GM23338 (cell line): Measurements from ENCODE around the gene ARHGEF17. TPM values are rescaled to one million over a fixed set of nuclear protein-coding genes. Genes with fewer than 3 reads are reported as not detected.
A peak's percentile ranks its signal among the peaks of the same experiment; 100 is the strongest.

ENCODE experiments used
- ATAC-seq: fragments of 200-7000 bp; cut with Tn5 transposase; 3 replicates; pipeline ENCODE4 v1.9.1; 2020
- DNase-seq: peaks from one replicate; pipeline ENCODE4 v3.0.0-alpha.2; 2015; ENCODE audit warnings: low spot score
- H2AFZ ChIP-seq: fragments of 200-600 bp; sonication (generic); 2 replicates; pipeline ENCODE4 v1.8.0; 2016; ENCODE audit warnings: antibody characterized with exemption, mild to moderate bottlenecking, moderate library complexity
- H3F3A ChIP-seq: fragments of 200-600 bp; sonication (generic); replicated peaks from 2 replicates; pipeline ENCODE4 v1.8.0; 2017; ENCODE audit warnings: antibody characterized with exemption, mixed run types, low read depth
- H3K27ac ChIP-seq: fragments of 200-600 bp; sonication (generic); 2 replicates; pipeline ENCODE4 v1.6.1; 2016; ENCODE audit warnings: low read depth
- H3K27me3 ChIP-seq: fragments of 200-600 bp; sonication (generic); 2 replicates; pipeline ENCODE4 v1.8.0; 2016; ENCODE audit warnings: mild to moderate bottlenecking, mixed run types, moderate library complexity; ENCODE audit not compliant: insufficient read depth
- H3K36me3 ChIP-seq: fragments of 200-600 bp; sonication (generic); 2 replicates; pipeline ENCODE4 v1.8.0; 2016; ENCODE audit warnings: mild to moderate bottlenecking; ENCODE audit not compliant: insufficient read depth
- H3K4me1 ChIP-seq: fragments of 200-600 bp; sonication (generic); 2 replicates; pipeline ENCODE4 v1.8.0; 2016; ENCODE audit warnings: mild to moderate bottlenecking, moderate library complexity; ENCODE audit not compliant: insufficient read depth
- H3K4me2 ChIP-seq: fragments of 200-600 bp; sonication (generic); 2 replicates; pipeline ENCODE4 v1.7.1; 2017; ENCODE audit warnings: mixed run types
- H3K4me3 ChIP-seq: fragments of 200-600 bp; sonication (generic); 2 replicates; pipeline ENCODE4 v1.6.1; 2016; ENCODE audit warnings: mixed run types
- H3K79me2 ChIP-seq: fragments of 200-600 bp; sonication (generic); replicated peaks from 2 replicates; pipeline ENCODE4 v1.8.0; 2017; ENCODE audit warnings: mild to moderate bottlenecking; ENCODE audit not compliant: insufficient read depth
- H3K9me2 ChIP-seq: fragments of 200-600 bp; sonication (generic); 2 replicates; pipeline ENCODE4 v1.8.0; 2017; ENCODE audit not compliant: insufficient read depth
- H4K20me1 ChIP-seq: fragments of 200-600 bp; sonication (generic); replicated peaks from 2 replicates; pipeline ENCODE4 v1.8.0; 2017; ENCODE audit warnings: mild to moderate bottlenecking; ENCODE audit not compliant: insufficient read depth
- H3K27ac Mint-ChIP-seq: 2 replicates; pipeline ENCODE4 v1.8.0; 2020; ENCODE audit warnings: inconsistent platforms, mild to moderate bottlenecking, moderate library complexity, mixed read lengths
- H3K27me3 Mint-ChIP-seq: 3 replicates; pipeline ENCODE4 v1.8.0; 2022; ENCODE audit warnings: low read depth, mild to moderate bottlenecking, moderate library complexity, mixed read lengths, inconsistent platforms; ENCODE audit not compliant: insufficient read depth, poor library complexity
- H3K36me3 Mint-ChIP-seq: 3 replicates; pipeline ENCODE4 v1.8.0; 2021; ENCODE audit warnings: low read depth, mild to moderate bottlenecking, inconsistent platforms, moderate library complexity, mixed read lengths
- H3K4me1 Mint-ChIP-seq: 3 replicates; pipeline ENCODE4 v1.8.0; 2020; ENCODE audit warnings: mild to moderate bottlenecking, inconsistent platforms, mixed read lengths
- H3K4me3 Mint-ChIP-seq: 3 replicates; pipeline ENCODE4 v1.8.0; 2021; ENCODE audit warnings: moderate library complexity, mild to moderate bottlenecking, inconsistent platforms, mixed read lengths
- H3K9me3 Mint-ChIP-seq: 3 replicates; pipeline ENCODE4 v1.8.0; 2020; ENCODE audit warnings: moderate library complexity, mild to moderate bottlenecking, inconsistent platforms, mixed read lengths
- CREB1 ChIP-seq: fragments of 250-450 bp; sonication (Bioruptor Pico); IDR thresholded peaks from 2 replicates; pipeline ENCODE4 v1.5.0; 2020; ENCODE audit warnings: low read depth, mild to moderate bottlenecking, moderate library complexity
- EZH2 ChIP-seq: fragments of 200-600 bp; sonication (generic); IDR thresholded peaks from one replicate; pipeline ENCODE4 v1.8.0; 2017; ENCODE audit warnings: antibody characterized with exemption, mild to moderate bottlenecking, low read depth; ENCODE audit not compliant: unreplicated experiment
- NANOG ChIP-seq: IDR thresholded peaks from 2 replicates; pipeline ENCODE4 v1.6.1; 2016; ENCODE audit warnings: antibody characterized with exemption, borderline replicate concordance
- POLR2AphosphoS5 ChIP-seq: IDR thresholded peaks from 2 replicates; pipeline ENCODE4 v1.6.1; 2016; ENCODE audit warnings: antibody characterized with exemption, low read depth
- ZNF462 ChIP-seq: fragments of 250-450 bp; sonication (Bioruptor Pico); IDR thresholded peaks from 2 replicates; pipeline ENCODE4 v1.5.0; 2020; ENCODE audit warnings: mild to moderate bottlenecking, moderate library complexity
- polyA plus RNA-seq: library from polyadenylated mRNA; unstranded; fragments of >200 nt; fragmentation: Nextera tagmentation; extraction: Ambion mirVana; gene quantifications from 2 replicates; pipeline ENCODE4 v1.2.1, GENCODE V29; 2016
- total RNA-seq: library from RNA; depleted of rRNA; stranded (reverse); fragments of >200 nt; shearing (Covaris generic); gene quantifications from 2 replicates; pipeline ENCODE4 v1.2.3, GENCODE V29; 2014
- TF ChIP-seq, protein P1 (sequence below), 2 experiments: fragments of 200-600 bp in 1 of 2; sonication (generic) in 1 of 2; conservative IDR thresholded peaks; 2 replicates each; pipeline versions ENCODE4 v1.5.1 to v1.6.1; 2016 to 2017; ENCODE audit warnings: antibody characterized with exemption in 2 of 2, low read depth in 2 of 2, mild to moderate bottlenecking in 2 of 2, moderate library complexity in 1 of 2

ARHGEF17 gene
- total and polyA plus RNA-seq, 2 experiments from 2014 or later = 2.9 to 15.0 TPM

DNA sequence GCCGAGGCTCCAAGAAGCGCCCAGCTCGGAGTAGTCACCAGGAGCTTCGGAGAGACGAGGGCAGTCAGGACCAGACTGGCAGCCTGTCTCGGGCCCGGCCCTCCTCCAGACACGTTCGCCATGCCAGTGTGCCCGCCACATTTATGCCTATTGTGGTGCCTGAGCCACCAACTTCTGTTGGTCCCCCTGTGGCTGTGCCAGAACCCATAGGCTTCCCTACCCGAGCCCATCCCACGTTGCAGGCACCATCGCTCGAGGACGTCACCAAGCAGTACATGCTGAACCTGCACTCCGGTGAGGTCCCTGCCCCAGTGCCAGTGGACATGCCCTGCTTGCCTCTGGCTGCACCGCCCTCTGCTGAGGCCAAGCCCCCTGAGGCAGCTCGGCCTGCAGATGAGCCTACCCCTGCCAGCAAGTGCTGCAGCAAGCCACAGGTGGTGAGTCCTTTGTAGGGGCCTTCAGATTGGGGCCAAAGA, 3.4 kb downstream of the ARHGEF17 start (continued):
- TF ChIP-seq ZNF462 (CRISPR knock-in tag) = no peak
- no peak for TF ChIP-seq EZH2
- no peak for TF ChIP-seq NANOG
- no peak for TF ChIP-seq CREB1

GRCh38 chr11:73312036-73312435, 4.0 kb downstream of the ARHGEF17 start:
- Mint-ChIP-seq H3K27me3 (peaks cover 30% of the 10 kb centered on the region), H3K9me3 (no peaks in the 10 kb centered on the region), H3K36me3 (peaks cover 4% of the 10 kb centered on the region), H3K27ac (no peak overlapping the region), H3K4me1 (peaks cover 31% of the 10 kb centered on the region), H3K4me3 (peak overlapping the region; percentile 8; the same call in 1 of the 3 replicates)
- Histone ChIP-seq H3K36me3 (no peaks in the 10 kb centered on the region), H3F3A (no peaks in the 10 kb centered on the region), H3K27me3 (peaks cover 15% of the 10 kb centered on the region), H3K4me1 (peaks cover 3% of the 10 kb centered on the region; the same call in 1 of the 2 replicates), H3K4me3 (no peak overlapping the region), H3K9me2 (no peaks in the 10 kb centered on the region), H3K79me2 (0 out of 2 replicates have a peak, but pooled peaks cover 8% of the 10 kb centered on the region), H4K20me1 (peaks cover 23% of the 10 kb centered on the region), H3K27ac (no peak overlapping the region), H3K4me2 (no peak overlapping the region), H2AFZ (no peak overlapping the region)
- no peak for DNase-seq
- no peak for ATAC-seq
- TF ChIP-seq, protein P1, sequence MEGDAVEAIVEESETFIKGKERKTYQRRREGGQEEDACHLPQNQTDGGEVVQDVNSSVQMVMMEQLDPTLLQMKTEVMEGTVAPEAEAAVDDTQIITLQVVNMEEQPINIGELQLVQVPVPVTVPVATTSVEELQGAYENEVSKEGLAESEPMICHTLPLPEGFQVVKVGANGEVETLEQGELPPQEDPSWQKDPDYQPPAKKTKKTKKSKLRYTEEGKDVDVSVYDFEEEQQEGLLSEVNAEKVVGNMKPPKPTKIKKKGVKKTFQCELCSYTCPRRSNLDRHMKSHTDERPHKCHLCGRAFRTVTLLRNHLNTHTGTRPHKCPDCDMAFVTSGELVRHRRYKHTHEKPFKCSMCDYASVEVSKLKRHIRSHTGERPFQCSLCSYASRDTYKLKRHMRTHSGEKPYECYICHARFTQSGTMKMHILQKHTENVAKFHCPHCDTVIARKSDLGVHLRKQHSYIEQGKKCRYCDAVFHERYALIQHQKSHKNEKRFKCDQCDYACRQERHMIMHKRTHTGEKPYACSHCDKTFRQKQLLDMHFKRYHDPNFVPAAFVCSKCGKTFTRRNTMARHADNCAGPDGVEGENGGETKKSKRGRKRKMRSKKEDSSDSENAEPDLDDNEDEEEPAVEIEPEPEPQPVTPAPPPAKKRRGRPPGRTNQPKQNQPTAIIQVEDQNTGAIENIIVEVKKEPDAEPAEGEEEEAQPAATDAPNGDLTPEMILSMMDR (conservative IDR thresholded peaks at IDR 0.05; ENCODE audit: low read depth in 2 of 2) = no peak
- TF ChIP-seq POLR2AphosphoS5 = no peak
- TF ChIP-seq CREB1 = no peak
- no peak for TF ChIP-seq ZNF462 (CRISPR knock-in tag)
